GM23248 (cell line): Measurements from ENCODE around the gene MRPL9.

Source experiments
- EZH2 ChIP-seq: fragments of 200-600 bp; sonication (generic); IDR thresholded peaks from 2 replicates; pipeline ENCODE4 v1.6.1; 2018; ENCODE audit warnings: antibody characterized with exemption, mild to moderate bottlenecking; ENCODE audit not compliant: insufficient read depth, poor library complexity, severe bottlenecking
- EZH2phosphoT487 ChIP-seq: fragments of 200-600 bp; sonication (generic); IDR thresholded peaks from 2 replicates; pipeline ENCODE4 v1.6.1; 2018; ENCODE audit warnings: antibody characterized with exemption, moderate library complexity, mild to moderate bottlenecking, low read depth; ENCODE audit not compliant: insufficient read depth

GRCh38 chr1:151811181-151811580, 47.9 kb upstream of the MRPL9 start:
- TF ChIP-seq EZH2phosphoT487 (no peak), EZH2 (no peak)
